NCI-H460 (cell line): ENCODE measurements around the gene NUP43. TPM values are rescaled to one million over a fixed set of nuclear protein-coding genes. Genes with fewer than 3 reads are reported as not detected.
"Not testable (repeated sequence)": the region's sequence is repeated elsewhere in the genome, so short reads cannot be mapped to it uniquely, and the experiment has no call there.

Experiments used
- DNase-seq: peaks from one replicate; pipeline ENCODE4 v3.0.0-alpha.2; 2016; ENCODE audit warnings: low read depth; ENCODE audit errors: extremely low read depth
- total RNA-seq: library from RNA; depleted of rRNA; stranded (reverse); fragments of >200 nt; shearing (Covaris generic); gene quantifications from 2 replicates; pipeline ENCODE4 v1.2.3, GENCODE V29; 2014; rRNA removed

The NUP43 gene
- total RNA-seq, 1 experiment from 2014 or later, result 29.1 TPM

DNA sequence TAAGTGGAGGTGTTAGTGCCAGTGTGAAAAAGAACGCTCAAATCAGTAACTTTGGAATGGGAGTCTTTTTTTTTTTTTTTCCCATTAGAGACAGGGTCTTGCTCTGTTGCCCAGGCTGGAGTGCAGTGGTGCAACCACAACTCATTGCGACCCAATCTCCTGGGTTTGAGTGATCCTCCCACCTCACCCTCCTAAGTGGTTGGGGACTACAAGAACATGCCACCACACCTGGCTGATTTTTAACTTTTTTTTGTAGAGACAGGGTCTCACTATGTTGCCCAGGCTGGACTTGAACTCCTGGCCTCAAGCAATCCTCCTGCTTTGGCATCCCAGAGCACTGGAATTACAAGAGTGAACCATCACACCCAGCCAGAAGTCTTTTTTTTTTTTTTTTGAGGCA lies 48.2 kb downstream of the NUP43 start:
- DNase-seq, result no peak

DNA sequence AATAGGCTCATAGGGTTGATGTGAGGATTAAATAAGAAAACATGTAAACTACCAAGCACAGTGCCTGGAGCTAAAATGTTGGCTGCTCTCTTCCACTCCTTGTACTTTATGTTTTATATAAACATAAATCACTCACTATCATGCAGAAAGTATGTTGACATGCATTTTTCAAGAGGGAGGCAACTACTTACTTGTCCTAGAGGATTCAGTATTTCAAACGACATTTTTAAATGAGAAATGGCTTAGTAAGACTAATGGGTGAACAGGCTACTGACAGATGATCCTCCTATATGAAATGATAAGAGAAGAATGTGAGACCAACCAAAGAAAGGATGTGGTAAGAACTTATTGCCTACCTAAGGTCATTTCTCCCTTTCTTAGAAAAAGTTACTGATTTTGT lies 49.4 kb downstream of the NUP43 start:
- DNase-seq, result no peak

- no peak for DNase-seq
These were observed 51.4 kb downstream of the NUP43 start for GRCh38 chr6:149694921-149695320.

DNA sequence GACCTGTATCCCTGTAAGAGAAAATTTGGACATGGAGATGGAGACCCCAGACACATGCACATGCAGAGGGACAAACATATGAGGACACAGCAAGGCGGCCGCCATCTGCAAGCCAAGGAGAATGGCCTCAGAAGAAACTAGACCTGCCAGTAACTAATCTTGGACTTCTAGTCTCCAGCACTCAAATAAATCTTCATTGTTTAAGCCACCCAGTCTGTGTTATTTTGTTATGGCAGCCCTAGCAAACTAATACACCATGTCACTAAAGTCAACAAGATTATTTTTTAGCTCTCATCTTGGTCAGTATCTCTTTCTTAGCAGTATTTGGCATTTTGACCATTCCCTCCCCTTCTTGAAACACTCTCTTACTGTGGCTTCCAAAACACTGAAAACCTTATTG lies 55.1 kb downstream of the NUP43 start:
- DNase-seq, result no peak

DNA sequence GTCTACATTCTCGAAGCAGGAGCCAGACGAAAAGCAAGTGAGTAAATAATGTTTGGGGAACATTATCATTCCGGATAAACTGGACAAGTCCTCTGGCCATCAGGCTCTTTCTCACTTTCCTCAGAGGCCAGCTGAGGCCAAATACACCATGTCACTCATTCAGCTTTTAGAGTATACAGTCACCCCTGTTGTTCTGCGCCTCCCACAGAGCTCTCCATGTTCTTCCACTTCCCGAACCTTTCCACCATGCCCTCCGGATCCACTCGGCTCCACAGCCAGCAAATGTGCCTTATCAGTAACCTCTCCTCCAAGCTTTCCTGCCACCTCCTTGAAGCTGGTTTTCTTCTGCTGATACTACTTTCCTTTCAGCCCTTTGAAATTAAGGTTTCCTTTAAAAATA lies 60.1 kb downstream of the NUP43 start:
- DNase-seq, result no peak

- no peak for DNase-seq
These were observed 63.0 kb downstream of the NUP43 start for GRCh38 chr6:149683256-149683859.

DNA sequence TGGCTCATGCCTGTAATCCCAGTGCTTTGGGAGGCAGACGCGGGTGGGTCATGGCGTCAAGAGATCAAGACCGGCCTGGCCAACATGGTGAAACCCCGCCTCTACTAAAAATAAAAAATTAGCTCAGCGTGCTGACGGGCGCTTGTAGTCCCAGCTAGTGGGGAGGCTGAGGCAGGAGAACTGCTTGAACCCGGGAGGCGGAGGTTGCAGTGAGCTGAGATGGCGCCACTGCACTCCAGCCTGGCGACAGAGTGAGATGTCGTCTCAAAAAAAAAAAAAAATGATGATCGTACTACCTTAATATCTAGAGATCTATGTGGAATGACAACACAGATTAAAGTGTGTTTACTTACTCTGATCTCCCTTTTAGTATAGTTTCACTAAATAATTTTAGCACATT lies 64.5 kb downstream of the NUP43 start:
- not testable (repeated sequence) for DNase-seq

- DNase-seq, result no peak
These were observed 65.1 kb downstream of the NUP43 start for GRCh38 chr6:149681209-149681608.

- DNase-seq, result no peak
These were observed 65.8 kb downstream of the NUP43 start for GRCh38 chr6:149680503-149680902.

Other genes with a start within 250 kb of the NUP43 start
- 28.7 and 29.0 TPM in 2 replicates for gene PPIL4, start 200.5 kb downstream of the NUP43 start, total RNA-seq
- gene GINM1, start 180.2 kb downstream of the NUP43 start, total RNA-seq, result 34.6 and 40.3 TPM in 2 replicates
- 24.2 and 29.3 TPM in 2 replicates for gene KATNA1, start 97.8 kb downstream of the NUP43 start, total RNA-seq
- gene LATS1, start 28.4 kb downstream of the NUP43 start, total RNA-seq, result 15.8 and 16.9 TPM in 2 replicates
- gene PCMT1, start 3.2 kb upstream of the NUP43 start, total RNA-seq, result 79.5 and 86.6 TPM in 2 replicates
- gene LRP11, start 117.8 kb upstream of the NUP43 start, total RNA-seq, result 54.7 and 55.6 TPM in 2 replicates
- 9.7 and 9.9 TPM in 2 replicates for gene RAET1E, start 151.6 kb upstream of the NUP43 start, total RNA-seq
- gene RAET1G, start 176.6 kb upstream of the NUP43 start, total RNA-seq, result 1.1 and 1.2 TPM in 2 replicates
- gene ULBP2, start 195.5 kb upstream of the NUP43 start, total RNA-seq, result 3.8 and 4.5 TPM in 2 replicates
- 7.2 and 7.7 TPM in 2 replicates for gene ULBP1, start 217.4 kb upstream of the NUP43 start, total RNA-seq